ENCODE results near the gene LDLRAD4.

GRCh38 chr18:13611142-13611600 is 392.6 kb downstream of the LDLRAD4 start:
- TF ChIP-seq FOXK2 (IDR thresholded peaks at IDR 0.05) (no peak), TARDBP (IDR thresholded peaks at IDR 0.05) (no peak), SP1 (IDR thresholded peaks at IDR 0.05) (no peak), FOXA1 (IDR thresholded peaks at IDR 0.05) (no peak), ELF4 (IDR thresholded peaks at IDR 0.05) (no peak)

Measured in HEK293T (cell line).